Fibroblast of the aortic adventitia (primary cell): ENCODE results near the gene PPP2R3A. TPM values are rescaled to one million over a fixed set of nuclear protein-coding genes. Genes with fewer than 3 reads are reported as not detected.

Source experiments
- DNase-seq: peaks from one replicate; pipeline ENCODE4 v3.0.0-alpha.2; 2010; ENCODE audit warnings: low read depth
- H3K4me3 ChIP-seq: 2 replicates; pipeline ENCODE4 v1.5.1; 2011; ENCODE audit warnings: low read depth, mild to moderate bottlenecking, control low read depth, low read length, moderate library complexity
- CTCF ChIP-seq: IDR thresholded peaks from 2 replicates; pipeline ENCODE4 v1.5.1; 2011; ENCODE audit warnings: mild to moderate bottlenecking, low read length, control low read depth, inconsistent platforms; ENCODE audit not compliant: insufficient read depth
- total RNA-seq: library from RNA; depleted of rRNA; stranded (reverse); fragments of >200 nt; gene quantifications from 2 replicates; pipeline ENCODE4 v1.2.3, GENCODE V29; 2012; ENCODE audit warnings: low replicate concordance

PPP2R3A gene
- total RNA-seq, 1 donor: 17.9 TPM

DNA sequence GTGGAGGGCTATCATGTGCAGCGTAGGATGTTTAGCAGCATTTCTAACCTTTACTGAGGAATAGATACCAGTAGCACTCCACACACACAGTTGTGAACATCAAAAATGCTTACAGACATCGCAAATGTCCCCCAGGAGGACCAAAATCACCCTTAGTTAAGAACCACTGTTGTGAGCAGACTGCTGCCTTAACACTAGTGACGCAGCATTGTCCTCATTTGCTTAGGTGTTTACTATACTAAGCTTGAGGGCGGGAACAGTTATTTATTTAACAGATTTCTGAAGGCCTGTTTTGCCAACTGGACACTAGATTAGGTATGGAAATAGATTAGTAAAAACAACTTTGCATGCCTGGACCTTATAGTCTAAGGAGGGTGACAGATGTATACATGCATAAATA, 2.3 kb downstream of the PPP2R3A start:
- no peak overlapping the region for H3K4me3 ChIP-seq
- DNase-seq: no peak
- no peak for TF ChIP-seq CTCF

GRCh38 chr3:135970506-135971116, 5.1 kb downstream of the PPP2R3A start:
- DNase-seq: peak; percentile 16
- no peak overlapping the region for H3K4me3 ChIP-seq
- no peak for TF ChIP-seq CTCF

GRCh38 chr3:135973841-135974240, 8.3 kb downstream of the PPP2R3A start:
- no peak overlapping the region for H3K4me3 ChIP-seq
- no peak for DNase-seq
- no peak for TF ChIP-seq CTCF

GRCh38 chr3:135975053-135975452, 9.5 kb downstream of the PPP2R3A start:
- no peak for TF ChIP-seq CTCF
- H3K4me3 ChIP-seq: no peak overlapping the region
- no peak for DNase-seq

- no peak overlapping the region for H3K4me3 ChIP-seq
- TF ChIP-seq CTCF: no peak
- DNase-seq: no peak
Observed at GRCh38 chr3:135975536-135975935, 10.0 kb downstream of the PPP2R3A start.

GRCh38 chr3:135980343-135980742, 14.8 kb downstream of the PPP2R3A start:
- TF ChIP-seq CTCF: no peak
- H3K4me3 ChIP-seq: no peak overlapping the region
- DNase-seq: no peak
